GM18868 (cell line): ENCODE measurements around the gene INSIG1.

Experiments used
- ATAC-seq: cut with Tn5 transposase; IDR thresholded peaks from one replicate; pipeline ENCODE4 v1.9.1; 2021; ENCODE audit warnings: mild to moderate bottlenecking, moderate library complexity; ENCODE audit not compliant: unreplicated experiment

INSIG1 gene

DNA sequence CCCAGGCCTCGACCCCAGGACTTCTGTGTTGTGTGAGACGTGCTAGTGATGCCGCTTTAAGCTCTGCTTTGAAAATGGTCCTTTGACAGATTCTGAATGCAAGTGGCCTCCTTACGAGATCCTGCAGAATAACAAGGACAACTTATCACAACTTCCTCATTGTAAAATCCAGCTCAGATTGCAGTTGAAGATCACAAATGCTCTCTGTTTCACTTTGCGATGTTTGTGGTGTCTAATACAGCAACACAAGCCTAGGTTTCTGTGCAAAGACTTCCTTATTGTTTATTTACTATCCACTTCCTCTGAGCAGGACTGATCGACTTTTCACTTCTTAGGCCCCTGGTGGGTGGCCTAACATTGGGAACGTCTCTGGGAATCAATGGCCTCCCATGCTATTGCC lies 31.7 kb upstream of the INSIG1 start:
- no peak for ATAC-seq

DNA sequence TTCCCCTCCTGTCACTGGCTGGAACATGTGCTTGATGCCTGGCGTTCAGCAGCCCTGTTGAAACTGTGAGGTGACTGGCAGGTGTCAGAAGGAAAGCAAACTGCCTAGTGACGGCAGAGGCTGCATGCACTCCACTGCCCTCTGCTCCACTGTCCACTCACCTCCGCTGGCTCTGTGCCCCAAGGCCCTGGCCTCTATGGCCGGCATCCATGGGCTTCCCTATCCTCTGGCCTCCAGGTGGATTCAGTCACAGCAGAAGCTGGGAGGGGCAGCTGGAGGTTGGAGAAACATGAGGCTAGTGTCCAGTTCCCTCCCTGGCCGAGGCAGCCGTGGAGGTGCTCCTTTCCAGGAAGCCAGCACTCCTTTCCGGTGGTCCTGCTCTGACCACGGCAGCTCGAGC lies 31.2 kb upstream of the INSIG1 start:
- no peak for ATAC-seq

DNA sequence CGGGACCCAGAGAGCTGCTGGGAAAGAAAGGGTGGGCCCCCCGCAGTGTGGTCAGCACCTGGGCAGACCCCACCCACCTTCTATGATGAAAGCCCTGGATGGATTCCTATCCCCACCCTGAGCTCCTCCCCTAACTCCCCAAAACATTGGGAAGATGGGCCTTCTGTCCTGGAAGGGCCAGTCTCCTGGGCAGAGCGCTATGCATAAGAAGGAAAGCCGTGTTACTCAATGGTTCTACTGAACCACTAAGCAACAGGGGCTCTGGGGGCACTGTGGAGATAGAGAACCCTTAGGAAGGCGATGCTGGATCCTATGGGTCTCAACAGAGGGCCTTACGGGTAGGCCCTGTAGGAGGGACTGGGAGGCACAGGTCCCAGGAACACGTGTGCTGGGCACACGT lies 30.7 kb upstream of the INSIG1 start:
- ATAC-seq: no peak

DNA sequence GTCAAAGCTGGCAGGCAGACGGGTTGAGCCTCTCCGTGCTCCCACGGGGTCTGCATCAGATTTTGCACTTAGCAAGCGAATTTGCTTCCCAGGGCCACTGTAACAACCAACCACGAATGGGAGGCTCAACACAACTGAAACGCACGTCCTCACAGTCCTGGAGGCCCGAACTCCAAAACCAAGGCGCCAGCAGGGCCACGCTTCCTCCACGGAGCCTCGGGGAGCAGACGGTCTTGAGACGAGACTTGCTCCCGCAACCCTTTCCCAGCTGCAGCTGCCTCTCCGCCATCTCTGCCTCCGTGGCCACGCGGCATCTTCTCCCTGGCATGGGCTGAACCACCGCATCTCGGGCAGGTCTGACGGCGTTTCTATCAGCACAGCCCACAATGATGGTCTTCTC lies 30.2 kb upstream of the INSIG1 start:
- no peak for ATAC-seq

DNA sequence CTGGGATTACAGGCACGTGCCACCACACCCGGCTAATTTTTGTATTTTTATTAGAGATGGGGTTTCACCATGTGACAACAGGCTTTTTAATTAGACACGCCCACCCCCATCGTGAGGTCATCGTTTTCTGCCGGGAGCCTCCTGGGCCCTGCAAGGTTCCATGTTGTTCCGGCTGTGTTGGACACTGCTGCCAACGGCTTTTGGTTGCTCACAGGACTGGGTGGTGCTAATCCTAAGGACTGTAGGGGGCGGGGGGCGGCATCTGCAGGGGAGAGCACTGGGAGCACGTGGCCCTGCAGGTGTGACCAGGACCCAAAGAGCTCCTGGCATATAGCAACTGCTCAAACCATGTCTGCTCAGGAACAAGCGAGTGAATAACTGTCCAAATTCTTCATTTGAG lies 29.5 kb upstream of the INSIG1 start:
- ATAC-seq: no peak

DNA sequence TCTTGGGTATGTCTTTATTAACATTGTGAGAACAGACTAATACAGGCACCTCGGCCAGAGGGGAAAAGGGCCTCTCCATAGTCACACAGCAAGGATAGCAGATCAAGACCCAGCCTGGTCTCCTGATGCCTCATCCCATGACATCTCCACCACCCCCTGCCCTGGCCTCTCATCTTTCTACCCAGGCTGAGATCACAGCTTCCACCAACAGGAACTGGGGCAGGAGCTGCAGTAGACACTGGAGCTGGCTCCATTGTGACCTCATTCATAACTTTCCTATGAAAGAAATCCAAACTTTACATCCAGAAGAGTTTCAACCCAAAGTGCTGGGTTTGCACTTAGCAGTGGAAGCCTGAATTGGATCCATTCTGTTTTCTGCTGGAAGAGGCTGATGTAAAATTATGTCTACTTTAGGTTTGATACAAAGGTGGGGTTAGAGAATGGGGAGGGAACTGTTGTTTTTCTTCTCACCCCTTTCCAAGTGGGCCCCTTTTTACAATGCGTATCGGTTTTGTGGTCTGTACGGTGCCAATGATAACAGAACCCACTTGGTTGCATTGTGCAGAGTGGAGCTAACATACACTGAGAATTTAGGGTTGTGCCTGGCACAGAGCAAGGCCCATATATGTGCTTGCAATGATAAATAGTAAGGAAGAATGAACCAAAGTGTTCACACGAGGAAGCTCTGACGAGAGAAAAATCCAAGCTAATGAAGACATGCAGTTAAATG lies 28.6 kb upstream of the INSIG1 start:
- ATAC-seq: no peak

DNA sequence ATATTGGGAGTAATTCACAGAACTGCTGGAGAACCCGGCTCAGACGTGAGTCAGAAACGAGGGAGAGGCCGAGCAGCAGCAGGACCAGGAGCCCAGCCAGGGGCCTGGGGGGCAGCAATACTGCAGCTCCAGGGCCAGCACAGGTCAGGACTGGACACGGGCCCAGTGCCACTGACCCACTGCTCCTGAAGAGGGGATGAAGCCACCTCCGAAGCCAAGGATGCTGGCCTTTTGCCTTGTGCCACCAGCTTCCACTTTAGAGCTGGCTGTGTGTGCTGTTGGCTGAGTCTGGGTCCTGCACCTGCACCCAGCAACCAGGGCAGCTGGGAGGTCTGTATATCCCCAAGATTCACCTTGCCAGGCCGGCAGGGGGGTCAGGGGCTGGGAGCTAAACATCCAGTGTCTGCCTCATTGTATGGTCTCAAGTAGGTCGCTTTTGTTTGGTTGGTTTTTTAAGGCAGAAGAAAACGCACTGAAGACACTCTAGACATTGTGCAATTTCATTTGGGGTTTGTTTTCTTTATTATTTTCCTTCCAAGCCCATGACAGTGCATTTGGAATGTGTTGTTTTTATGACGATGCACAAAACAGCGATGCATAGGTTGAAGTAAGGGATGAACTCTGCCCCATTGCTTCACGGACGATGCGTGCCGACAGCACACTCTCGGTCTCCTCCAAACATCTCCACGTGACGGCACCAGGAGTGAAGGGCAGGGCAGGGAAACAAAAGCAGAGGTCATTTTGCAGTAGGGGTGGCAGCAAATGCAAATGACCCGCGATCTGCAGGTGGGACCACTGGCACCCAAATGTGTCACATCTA lies 27.7 kb upstream of the INSIG1 start:
- no peak for ATAC-seq

DNA sequence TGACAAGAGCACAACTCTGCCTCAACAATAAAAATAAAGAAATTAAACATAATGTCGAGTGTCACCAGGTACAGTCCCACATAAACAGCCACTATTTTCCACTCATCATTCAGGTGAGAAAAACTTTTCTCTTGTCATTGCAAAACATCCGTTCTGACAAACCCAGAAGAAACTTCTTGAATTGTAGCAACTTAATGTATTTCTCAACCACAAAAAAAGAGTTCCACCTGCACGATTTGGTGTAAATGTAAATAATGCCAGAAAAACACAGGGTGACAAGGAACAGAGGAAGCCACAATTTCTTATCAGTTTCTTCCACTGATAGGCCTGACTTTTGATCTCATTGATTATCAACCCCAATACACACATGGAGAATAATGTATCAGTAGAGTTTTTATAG lies 26.8 kb upstream of the INSIG1 start:
- no peak for ATAC-seq

DNA sequence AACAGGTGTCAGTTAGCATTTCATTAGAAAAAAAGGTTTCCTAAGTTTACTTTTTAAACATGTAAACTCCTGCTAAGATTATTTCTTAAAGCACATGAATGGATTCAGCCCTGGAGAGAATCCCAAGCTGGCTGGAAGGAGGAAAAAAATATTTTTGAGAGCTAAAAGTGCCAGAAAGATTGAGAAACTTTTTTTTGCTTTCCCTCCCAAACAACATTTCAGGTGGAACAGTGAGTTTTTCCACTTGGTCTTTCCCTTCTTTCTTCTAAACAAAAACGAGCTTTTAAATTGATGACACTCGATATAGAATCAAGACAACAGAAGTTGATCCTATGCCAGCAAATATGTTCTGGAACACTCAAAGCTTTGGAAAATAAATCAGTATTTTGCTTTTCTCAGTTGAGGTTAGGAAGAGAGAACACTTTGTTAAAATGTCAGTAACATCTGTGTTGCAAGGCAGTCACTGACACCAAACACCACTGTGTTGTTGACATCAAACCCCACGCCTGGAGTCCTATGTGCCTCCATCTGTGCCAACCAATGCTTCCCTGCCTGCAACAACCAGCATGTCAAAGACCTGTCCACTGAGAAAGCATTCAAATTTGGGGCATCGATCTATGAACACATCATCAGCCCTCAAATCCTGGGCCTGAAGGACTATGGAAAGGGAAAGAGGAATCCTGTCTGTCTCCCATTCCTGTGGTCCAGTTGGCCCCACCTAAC lies 22.9 kb upstream of the INSIG1 start:
- ATAC-seq: no peak

DNA sequence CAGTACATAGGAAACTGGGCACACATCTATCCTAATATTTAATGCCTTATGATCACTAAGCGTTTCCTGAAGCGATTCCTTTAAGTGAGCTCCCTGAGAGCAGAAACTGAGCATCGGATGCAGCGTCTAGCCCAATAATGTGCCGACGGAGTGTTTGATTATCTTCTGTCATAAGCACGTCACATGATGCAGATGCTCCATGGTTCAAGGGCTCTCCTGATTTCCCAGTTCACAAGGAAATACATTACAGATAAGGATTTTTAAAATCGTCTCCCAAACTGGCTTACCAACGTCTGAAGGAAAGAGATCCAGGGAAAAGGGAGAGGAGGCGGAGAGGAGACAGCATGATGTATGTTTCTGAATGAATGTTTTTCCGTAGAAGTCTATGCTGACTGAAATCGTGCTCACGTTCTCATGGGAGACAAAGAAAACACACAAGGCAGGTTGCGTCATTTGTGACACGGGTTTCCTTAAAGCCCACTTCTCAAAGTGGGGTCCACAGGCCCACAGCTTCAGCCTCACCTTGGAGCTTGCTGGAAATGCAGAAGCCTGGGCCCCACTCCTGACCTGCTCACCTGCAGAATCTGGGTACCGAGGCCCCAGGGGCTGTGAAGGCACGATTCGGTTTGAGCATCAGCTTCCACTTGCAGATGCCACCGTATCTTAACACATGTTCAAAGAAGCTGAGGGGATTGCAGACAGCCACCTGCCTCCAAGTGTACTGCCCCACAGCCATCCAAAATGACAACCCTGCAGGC lies 21.5 kb upstream of the INSIG1 start:
- ATAC-seq: no peak

DNA sequence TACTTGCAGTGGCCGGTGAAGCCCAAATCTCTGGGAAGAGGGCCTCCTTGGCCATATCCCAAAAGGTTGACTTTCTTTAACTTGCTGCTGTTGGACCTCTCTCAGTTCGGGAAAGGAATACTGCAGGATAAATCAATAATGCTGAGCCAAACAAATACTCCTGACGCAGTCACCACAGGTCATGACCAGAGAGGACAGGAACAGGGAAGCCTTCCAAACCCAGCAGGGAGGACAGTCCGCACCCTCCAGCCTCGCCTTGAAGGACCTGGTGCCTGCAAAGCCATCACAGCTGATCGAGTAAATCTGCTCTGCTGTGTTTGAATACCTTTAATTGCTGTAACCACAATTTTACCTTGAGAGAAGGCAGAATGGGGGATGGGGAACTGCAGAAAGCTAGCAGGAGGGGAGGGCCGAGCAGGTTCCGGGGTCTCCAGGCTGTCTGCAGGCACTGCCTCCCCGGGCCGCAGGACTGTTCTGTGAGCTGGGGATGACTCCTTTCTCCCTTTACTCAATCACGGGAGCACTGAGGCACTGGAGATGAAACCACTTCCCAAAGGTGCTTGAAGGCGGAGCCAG lies 20.8 kb upstream of the INSIG1 start:
- ATAC-seq: no peak

DNA sequence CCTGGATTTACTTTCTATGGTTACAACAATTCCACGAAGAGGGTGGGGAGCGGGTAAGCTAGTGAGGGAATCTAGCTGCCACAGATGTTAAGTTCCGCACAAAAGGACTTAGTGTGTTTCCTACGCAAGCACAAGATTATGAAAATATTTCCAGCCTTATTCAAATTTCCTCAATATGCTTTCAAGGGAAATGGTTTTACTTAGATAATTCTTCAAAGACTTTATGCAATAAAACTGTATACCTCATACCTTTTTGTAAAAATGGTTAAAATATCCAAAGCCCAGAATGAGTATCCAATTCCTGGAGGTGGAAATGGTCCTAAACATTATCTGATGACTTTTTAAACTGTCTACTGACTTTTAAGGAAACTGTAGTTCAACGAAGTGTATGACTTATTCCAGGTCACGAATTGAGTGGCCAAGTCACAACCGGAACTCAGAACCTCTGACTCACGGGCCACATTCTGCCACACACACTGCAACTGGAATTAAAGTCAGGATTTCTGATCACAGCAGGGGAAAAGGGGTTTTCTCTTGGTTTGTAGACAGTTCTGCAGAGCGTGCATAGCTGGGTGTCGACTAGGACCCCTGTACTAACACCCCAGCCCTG lies 20.2 kb upstream of the INSIG1 start:
- ATAC-seq: no peak

DNA sequence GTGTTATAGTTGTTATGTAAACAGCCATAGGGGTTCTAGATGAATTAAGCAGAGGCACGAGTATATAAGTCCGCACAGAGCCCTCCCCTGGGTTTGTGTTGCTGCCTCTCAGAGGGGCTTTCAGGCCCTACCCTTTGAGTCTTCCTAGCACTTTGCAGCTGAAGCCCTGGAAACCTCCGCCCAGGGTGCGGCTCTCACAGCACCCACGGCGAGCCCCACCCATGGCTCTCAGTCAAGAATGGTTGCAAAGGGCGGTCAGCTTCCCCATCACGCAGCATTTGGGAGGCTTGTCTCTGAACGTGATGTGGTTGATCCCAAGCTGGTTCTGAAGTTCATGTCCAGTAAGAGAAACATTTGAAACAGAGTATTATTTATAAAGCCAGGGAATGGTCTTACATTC lies 18.8 kb upstream of the INSIG1 start:
- ATAC-seq: no peak

DNA sequence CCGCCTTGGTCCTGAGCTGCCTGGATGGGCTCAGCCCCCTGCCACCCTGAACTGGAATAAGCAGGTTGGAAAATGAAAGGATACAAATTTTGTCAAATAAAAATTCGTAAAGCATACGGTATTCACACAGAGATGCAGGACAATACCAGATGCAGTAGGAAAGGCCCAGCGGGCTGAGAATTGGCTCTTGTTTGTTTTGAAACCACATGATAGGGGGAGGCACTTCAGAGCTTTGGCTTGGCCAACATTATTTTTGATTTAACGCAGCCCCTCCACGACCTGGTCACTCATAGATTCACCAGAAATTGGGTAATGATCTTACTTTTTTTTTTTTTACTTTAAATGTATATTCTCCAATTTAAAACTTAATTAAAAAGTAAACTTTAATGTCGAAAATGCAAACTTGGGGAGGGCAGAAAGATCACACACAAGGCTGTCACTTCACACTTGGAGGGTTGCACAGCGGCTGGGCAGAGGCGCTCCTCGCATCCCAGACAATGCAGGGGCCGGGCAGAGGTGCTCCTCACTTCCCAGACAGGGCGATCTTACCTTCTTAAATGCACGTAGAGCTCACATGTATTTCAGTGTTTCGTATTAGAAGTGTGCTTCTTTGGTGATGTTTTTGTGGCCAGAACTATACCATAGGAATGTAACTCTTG lies 17.8 kb upstream of the INSIG1 start:
- no peak for ATAC-seq

DNA sequence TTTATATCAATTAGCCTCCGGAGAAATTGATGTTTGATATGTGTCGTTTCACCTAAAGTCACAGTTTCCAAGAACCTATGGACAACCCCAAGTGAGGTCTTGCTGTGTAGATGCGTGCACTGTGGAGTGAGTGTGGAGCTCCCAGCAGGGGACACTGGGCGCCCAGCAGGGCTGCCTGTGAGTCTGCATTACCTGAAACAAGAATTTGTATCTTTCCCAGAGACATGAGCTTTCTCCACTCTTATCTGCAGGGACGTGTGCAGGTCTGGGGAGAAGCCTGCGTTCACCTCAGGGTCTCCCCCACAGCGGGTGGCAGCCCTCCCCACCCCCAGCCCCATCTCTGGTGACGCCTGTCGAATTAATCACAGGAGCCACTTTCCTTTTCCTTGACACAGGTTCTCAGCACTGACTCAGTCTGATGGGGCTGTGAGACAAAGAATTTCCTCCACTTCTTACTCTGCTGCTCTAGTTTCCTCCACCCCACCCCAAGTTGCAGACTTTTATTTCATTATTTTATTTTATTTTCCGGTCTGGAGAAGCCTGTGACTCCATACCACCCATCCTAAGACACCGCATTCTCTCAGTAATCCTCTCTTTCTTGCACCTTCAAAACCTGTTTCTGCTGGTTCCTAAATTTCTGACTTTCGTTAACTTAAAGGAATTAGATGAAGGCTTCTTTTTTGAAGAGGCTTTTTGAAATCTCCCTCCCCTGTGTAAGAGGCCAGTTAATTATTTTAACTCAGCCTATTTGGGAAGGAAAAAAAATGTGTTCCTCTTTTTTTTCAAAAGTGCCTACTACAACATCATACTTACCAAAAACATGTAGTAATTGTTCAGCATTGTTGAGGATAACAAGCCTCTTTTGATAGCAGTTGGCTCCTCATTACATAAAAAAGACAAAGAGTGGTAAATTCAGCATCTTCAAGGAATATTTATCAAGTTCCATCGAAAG lies 17.0 kb upstream of the INSIG1 start:
- no peak for ATAC-seq

DNA sequence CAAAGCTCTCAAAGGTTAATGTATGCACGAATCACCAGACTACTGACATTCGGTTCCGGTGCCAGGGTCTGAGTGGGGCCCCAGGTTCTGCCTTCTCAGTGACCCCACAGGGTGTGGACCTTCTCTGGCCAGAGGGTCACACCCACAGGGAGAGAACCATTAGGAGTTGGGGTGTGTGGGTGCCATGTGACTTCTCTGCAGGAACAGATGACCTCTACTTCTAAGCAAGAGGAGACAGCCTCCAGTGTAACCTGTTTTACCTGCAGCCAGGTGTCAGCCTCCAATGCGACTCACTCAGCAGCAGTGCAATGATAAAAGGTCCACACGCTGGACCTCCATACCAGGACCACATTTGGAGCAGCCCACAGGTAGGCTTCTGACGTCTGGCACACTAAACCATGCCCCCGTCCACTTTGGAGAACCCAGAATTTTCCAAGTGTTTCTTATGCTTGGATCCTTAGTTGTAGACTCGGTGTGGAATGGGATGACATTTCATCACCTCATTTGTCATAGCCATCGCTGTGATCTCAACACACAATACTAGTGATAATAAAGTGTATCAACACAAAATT lies 16.2 kb upstream of the INSIG1 start:
- ATAC-seq: no peak

DNA sequence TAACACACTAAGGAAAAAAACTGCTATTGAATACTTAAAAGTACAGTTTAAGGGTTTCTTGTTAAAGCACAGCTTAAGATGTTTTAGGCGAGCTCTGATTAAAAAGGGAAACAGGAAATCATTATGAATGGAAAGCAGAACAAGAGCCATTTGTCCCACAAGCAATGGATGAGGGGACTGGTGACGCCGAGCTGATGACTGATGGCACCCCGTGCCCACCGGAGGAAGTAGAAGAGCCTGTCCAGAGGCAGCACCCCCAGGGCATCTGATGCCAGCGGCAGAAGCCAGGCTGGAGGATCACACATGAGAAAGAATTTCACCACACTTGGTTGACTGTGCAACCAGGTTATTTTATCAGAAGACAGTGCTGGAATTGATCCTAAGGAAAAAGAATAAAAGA lies 15.0 kb upstream of the INSIG1 start:
- no peak for ATAC-seq

DNA sequence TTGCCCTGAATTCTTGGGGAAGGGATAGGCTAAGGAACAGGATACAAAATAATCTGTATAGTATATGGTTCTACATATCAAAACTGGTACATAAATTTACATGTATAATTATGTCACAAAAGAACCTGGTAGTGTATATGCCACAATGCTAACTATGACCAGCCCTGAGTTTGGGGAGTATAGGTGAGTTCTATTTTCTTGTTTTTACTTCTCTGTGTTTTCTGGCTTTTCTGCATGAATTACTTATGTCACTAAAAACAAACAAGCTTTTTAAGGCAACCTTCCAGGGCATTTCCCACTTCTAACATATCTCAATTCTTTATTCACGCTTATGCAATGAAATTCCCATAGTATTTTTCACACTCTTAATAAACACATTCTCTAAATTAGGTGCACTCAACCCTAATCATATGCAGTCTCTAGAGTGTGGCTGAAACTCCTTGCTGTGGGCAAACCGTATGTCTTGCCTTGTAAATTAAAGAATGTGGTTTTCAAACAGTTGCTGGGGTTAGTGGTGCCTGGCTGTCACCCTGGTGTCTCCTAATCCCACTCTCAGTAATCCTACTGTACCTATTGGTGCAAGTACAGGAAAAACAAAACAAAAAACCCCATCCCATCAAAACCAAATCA lies 14.0 kb upstream of the INSIG1 start:
- ATAC-seq: peak; percentile 91
